ENCODE measurements around the gene ABI2.
"Not testable (repeated sequence)": the region's sequence is repeated elsewhere in the genome, so short reads cannot be mapped to it uniquely, and the experiment has no call there.

Gene ABI2

DNA sequence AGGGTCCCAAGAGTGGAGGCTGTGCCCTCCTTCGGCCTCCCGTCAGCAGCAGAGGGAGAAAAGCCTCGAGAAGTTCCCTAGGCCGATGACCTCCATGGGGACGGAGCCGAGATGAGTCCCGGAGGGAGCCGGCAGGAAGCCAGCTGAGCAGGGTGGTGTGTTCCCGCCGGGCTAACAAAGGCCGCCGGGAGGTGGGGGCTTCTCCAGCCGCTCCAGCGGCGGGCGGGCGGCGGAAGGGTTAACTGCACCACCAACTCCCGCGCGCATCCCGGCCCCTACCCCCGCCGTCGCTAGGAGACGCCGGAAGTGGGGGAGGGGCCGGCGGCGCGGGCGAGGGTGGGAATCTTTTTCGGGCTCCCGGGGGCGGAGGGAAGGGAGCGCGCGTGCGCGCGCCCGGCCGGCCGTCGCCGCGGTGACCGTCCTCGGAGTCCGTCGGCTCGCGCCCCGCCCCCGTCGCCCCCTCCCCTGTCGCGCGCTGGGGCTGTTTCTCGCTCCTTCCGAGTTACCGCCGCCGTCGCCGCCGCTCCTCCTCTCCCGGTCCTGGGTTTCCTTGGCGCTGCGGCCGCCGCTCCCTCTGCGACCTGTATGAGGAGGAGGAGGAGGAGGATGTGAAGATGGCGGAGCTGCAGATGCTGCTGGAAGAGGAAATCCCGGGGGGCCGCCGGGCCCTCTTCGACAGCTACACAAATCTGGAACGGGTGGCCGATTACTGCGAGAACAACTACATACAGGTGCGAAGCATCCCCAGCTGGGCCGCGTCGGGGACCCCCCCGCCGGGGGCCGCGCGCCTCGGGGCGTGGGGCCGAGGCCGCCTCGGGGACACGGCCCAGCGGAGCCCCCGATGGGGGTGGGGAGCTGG, at the start of gene ABI2:
TSS of gene ABI2 (plus strand) at position 494 of the 859 bp plus-strand sequence. CDS start at position 615, 121 bp downstream.
- peak; percentile 96 for DNase-seq

DNA sequence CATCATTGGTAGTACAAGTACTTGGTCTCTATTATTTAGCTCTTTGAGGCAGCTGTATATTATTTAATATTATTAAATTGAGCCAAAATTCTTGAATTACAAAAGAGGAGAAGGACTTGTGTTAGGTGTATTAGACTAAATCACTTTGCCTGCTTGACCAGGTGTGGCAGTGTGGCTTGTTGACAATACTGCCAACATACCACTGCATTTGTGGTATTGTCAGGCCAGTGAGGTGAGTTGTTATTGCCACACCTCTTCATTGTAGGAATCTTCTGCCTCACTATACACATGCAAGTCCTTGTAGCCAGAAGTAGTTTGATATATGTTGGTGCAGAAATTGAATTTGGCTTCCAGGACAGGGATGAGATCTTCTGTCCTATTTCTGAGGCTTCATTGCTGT, 48.9 kb upstream of the ABI2 start:
- DNase-seq: no peak

DNA sequence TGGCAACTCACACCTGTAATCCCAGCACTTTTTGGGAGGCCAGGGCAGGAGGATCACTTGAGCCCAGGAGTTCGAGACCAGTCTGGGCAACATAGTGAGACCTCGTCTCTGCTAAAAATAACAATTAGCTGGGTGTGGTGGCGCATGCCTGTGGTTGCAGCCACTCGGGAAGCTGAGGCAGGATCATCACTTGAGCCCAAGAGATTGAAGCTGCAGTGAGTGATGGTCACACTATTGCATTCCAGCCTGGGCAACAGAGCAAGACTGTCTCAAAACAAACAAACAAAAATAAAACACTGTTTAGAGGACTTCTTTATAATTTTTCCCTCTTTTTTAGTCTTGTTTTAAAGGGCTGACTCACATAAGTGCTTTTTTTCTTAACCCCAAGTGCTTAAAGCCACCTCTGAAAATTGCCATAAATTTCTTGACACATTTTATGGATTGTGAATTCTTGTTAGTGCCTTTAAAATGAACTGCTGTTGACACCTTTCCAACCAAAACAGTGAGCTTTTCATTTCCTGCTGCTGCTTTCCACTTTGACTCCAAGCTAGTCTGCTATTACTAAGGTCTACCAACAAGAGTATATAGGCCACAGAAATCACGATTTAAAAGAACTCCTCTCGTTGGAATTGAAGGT, 47.6 kb upstream of the ABI2 start:
- no peak for DNase-seq

DNA sequence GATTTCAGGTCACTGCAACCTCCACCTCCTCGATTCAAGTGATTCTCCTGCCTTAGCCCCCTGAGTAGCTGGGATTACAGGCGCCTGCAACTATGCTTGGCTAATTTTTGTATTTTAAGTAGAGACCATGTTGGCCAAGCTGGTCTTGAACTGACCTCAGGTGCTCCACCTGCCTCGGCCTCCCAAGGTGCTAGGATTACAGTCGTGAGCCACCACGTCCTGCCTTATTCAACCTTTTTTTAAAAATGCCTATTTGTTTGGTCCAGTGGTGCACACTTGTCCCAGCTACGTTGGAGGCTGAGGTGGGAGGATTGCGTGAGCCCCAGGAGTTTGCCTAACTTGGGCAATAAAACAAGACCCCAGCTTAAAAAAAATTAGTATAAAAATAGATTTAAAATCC, 46.1 kb upstream of the ABI2 start:
- DNase-seq: no peak

DNA sequence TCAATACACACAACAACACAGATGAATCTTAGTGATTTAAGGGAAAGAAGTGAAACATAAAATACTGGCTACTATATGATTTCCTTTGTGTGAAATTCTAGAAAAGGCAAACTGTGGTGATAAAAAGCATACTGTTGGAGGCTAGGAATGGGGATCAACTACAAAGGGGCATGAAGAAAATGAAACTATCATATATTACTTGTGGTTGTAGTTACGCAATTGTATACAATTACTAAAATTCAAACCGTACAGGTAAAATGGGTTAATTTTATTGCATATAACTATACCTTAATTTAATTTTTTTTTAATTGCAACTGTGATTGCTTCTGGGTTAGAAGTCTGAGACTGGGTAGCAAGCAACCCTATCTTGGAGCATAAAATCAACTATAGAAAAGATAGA, 41.7 kb upstream of the ABI2 start:
- DNase-seq: no peak

DNA sequence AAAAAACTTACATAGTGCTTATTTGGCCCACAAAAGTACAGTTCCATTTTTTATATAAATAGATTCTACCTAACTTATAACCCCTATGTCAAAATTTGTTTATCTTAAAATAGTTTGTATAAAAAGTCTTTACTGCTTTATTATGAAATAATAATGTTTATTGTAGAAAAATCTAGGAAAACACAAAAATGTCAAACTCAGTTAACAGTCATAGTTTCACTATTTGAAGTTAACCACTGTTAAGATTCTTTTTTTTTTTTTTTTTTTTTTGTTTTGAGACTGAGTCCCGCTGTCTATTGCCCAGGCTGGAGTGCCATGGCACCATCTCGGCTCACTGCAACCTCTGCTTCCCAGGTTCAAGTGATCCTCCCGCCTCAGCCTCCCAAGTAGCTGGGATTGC, 26.5 kb upstream of the ABI2 start:
- no peak for DNase-seq

DNA sequence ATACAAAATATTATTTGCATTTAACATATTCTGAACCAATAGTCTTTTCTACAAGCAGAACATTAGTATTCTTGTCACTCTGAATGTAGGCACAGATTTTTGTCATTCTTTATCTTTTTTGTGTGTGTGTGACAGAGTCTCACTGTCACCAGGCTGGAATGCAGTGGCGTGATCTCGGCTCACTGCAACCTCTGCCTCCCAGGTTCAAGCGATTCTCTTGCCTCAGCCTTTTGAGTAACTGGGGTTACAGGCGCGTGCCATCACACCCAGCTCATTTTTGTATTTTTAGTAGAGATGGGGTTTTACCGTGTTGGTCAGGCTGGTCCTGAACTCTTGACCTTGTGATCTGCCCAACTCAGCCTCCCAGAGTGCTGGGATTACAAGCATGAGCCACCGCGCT, 25.6 kb upstream of the ABI2 start:
- DNase-seq: not testable (repeated sequence)

DNA sequence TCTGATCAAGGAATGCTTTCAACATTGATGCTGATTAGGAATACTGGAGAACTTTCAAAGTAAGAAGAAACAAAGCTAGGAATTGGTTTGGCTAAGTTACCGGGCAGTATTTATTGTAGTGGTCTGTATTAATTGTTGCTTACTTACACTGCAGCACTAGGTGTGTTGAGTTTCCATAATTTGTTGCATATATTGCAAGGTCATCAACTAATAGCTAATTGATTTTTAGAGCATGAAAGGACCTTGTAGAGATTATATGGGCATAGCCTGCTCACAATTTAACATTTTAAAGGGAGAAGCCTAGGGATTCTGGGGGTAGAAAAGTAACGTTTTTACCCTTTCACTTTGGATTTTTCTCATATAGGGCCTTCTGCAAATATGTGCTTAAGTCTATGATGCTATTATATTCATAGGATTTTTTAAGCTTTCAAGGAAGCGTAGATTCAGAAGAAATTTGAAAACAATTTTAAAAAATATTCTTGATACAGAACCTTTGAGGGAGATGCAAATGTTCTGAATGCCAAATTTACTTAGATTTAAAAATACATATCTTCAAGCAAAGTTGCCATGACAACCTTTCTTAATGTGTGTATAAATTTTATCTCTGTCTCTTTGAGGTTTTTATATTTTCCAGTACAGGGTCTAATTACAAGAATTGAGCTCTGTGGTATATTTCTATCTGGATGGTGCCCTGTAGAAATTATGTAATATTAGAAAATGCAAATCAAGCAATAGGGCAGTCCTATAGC, 17.3 kb upstream of the ABI2 start:
- no peak for DNase-seq

DNA sequence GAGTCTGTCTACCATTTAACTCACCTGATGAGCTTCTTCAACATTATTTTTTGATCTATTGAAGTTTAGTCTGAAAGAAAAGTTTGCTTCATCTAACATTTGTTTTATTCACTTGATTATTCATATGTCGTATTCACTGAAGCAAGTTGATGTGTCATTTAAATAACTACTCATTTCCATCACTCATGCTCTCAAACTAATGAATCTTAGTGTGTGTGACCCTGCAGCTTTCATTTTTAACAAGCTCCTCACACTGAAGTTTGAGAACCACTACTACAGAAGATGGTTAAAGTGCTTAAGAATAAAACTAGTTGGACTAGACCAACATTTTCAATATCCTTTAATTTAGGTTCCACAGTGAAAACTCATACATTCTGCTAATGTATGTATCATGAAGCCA, 1.8 kb upstream of the ABI2 start:
- no peak for DNase-seq

DNA sequence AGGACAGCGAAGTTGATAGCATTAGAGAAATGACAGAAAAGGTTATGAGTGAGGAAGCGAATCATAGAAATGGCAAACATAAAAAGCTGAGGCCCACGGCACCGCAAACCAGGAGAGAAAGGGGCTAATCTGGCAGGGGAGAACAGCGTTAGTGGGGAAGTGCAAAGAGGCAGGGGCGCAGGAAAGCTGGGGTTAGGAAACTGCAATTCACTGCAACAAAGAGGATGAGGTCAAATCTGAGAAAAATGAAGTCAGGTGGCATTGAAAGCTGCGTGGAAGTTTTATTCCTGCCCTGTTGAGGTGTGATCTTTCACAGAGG, 653 bp upstream of the ABI2 start:
- DNase-seq: peak; percentile 92

DNA sequence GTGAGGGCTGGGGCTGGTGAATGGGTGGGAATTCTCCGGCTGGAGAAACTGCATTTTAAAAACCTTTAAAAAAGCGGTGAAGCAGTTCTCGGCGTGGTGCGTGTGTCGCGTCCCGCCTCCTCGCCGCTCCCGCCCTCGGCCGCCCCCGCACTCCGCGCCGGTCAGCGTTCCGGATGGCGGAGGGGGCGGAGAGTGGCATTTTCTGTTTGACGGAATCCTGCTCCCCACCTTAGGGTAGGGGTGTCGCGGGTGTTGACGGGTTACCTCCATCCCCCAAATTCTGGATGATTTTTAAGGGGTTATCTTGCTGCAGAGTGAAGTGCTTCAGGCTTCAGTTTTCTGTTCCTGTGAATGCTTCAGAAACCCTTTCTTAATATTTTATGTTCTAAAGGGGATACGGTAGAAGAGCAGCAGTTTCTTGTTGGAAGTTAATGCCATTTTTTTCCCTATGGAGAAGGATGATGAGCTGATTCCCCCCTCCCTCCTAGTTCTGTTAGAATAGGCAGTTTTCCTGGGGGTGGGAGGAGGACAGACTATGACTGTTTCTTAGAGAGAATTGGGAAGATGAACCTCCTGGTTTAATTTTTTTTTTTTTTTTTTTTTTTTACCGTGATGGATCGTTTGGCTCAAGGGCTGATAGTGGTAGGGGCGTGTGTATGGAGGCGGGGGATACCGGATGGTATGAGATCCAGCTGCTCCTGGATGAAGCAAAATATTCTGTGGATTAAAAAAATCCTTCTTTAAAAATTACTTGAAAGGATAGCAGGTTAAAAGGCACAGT, 756 bp downstream of the ABI2 start:
- DNase-seq: peak; percentile 83

DNA sequence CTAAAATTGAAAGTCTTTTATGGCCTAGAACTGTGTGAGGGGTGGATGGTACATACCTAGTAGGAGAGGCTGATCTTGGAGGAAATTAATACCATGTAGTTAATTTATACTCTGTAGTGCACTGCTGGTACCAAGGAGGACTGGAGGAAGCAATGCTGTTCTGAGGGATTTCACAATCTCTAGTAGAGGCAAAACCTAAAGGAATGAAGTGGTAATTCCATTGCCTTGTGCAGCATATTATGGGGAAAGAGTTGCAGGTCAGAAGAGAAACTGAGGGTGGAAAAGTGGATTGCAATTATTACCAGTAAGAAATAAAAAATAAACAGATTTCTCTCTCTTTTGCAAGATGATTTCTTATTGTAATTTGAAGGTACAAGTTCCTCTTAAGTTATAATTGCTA, 2.2 kb downstream of the ABI2 start:
- DNase-seq: no peak

DNA sequence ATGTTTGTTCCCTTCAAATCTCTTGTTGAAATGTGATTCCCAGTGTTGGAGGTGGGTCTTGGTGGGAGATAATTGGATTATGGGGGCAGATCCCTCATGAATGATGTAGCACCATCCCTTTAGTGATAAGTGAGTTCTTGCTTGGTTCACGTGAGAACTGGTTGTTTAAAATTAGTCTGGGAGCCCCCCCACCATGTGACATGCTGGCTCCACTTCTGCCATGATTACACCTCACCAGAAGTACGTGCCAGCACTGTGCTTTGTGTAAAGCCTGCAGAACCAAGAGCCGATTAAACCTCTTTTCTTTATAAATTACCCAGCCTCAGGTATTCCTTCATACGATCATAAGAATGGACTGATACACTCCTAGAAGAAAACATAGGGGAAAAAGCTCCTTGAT, 10.1 kb downstream of the ABI2 start:
- DNase-seq: no peak

DNA sequence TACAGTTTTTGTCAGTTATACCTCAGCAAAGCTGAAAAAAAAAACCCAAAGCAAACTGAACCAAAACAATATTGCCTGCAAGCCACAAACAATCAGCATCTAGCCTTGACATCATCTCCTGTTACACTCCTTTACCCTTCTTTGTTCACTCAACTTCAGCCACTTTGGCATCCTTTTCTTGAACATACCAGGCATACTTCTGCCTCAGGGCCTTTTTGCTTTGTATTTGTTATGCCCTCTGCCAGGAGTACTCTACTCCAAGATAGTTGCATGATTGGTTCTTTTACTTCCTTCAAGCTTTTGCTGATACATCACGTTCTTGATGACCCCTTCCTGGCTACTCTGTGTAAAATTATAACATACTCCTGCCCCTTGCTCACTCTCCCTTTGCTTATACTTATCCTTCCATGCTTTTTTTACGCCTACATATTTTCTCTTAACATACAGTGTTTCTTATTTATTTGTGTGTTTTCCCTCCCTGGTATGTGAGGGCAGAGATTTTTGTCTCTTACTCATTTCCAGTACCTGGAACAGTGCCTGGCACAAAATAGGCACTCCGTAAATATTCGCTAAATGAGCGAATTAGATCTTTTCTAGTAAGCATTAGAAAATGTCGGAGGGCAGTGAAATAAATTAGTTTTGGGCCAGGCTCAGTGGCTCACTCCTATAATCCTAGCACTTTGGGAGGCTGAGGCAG, 12.7 kb downstream of the ABI2 start:
- DNase-seq: no peak

DNA sequence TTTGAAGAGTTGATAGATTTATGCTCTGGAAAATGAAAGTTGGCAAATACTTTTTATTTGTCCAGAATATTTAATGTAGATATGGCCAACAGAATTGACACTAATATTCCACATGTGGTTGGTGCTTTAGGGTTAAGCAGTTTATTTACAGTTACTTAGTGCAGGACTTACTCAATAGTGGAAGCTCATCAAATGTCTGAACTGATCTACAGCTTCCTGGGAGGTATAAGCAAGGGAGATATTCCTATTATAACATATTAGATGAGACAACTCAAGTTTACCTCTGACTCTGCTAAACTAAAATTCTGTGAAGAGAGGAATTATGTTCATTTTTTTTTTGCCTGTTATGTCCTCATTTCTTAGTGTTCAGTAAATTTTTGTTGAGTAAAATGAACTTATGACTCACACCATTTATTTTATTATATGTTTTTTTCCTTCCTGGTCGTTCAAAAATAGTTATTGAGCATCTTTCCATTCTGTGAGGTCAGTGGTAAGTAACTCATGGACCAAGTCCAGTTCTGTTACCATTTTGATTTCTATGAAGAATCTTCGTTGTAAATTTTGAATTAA, 13.6 kb downstream of the ABI2 start:
- no peak for DNase-seq

DNA sequence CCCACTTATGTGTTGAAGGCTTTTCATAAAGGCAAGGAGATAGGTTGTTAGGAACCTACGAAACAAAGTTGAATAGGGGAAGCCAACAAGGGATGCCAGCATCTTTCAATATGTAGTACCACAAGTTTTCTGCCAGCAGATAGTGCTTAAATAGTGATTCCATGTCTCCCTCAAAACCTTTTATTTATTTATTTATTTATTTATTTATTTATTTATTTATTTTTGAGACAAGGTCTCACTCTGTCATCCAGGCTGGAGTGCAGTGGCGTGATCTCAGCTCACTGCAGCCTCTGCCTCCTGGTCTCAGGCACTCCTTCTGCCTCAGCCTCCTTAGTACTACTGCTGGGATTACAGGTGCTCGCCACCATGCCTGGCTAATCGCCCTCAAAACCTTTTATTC, 14.2 kb downstream of the ABI2 start:
- DNase-seq: not testable (repeated sequence)

DNA sequence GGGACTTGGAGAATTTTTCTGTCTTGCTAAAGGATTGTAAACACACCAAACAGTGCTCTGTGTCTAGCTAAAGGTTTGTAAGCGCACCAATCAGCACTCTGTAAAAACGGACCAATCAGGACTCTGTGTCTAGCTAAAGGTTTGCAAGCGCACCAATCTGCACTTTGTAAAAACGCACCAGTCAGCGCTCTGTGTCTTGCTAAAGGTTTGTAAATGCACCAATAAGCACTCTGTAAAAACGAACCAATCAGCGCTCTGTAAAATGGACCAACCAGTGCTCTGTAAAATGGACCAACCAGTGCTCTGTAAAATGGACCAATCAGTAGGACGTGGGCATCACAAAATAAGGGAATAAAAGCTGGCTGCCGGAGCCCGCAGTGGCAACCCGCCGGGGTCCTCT, 16.5 kb downstream of the ABI2 start:
- DNase-seq: no peak

DNA sequence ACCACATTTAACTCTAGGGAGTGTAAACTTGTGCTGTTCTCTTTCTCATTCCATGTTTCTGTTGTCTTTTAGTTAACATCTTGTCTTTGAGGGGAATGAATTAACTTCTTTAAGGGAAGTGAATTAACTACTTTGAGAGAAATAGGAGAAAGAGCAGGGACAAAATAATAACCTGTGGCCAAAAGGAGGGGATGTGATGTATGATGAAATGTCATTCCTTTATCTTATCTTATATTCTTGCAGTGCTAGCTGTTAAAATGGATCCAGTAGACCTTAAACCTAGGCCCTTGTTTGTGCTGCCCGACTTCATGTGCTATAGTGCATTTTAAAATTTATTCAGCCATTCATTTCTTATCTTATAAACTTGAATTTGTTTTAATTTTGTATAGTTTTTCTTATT, 18.4 kb downstream of the ABI2 start:
- no peak for DNase-seq

DNA sequence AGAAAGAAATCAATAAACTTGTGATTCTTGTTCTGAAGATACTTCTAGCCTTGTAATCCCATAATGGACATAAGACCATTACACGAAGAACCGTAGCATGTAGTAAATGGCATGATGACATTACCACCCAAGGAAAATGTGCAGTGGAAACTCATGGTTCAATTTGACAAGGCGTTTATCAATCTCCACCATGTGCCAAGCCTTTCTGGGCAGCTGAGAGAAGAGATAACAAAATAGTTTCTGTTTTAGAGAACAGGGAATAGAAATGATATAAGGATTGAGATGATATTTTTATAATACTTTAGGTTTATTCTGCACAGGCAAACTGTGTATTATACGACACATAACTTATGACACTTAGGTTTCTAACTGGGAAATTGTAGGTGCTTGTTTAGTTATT, 19.2 kb downstream of the ABI2 start:
- DNase-seq: no peak

DNA sequence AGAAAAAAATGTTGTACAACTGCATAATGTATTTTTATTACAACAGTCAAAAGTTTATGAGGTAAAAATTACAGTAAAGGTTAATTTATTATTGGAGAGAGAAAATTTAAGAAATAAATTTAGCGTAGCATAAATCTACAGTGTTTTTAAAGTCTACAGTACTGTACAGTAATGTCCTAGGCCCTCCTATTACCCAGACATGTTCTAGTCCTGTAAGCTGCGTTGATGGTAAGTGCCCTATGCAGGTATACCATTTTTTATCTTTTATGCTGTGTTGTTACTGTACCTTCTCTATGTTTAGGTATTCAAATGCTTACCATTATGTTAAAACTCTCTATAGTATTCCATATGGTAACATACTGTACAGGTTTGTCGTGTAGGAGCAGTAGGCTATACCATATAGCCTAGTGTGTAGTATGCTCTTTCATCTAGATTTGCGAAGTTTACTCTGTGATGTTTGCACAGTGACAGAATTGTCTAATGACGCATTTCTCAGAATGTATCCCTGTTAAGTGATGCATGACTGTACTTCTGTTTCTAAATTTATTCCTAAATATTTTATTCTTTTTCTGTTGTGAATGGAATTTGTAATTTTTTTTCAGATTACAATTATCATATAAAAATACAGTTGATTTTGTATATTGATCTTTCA, 24.5 kb downstream of the ABI2 start:
- no peak for DNase-seq

DNA sequence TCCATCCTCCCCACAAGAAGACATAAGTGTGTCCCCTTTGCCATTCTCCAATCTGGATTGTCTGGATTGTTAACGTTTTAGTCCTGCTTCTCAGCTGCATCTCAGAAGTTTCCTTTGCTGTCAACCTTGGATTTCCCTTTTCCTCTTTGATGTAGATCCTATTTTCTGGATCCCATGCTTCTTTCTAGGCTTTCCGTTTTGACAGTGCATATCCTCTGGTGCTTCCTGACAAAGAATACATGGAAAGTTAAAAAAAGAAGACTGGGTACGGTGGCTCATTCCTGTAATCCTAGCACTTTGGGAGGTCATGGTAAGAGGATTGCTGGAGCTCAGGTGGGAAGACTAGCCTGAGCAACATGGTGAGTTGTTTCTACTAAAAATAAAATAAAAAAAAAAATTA, 26.8 kb downstream of the ABI2 start:
- no peak for DNase-seq

DNA sequence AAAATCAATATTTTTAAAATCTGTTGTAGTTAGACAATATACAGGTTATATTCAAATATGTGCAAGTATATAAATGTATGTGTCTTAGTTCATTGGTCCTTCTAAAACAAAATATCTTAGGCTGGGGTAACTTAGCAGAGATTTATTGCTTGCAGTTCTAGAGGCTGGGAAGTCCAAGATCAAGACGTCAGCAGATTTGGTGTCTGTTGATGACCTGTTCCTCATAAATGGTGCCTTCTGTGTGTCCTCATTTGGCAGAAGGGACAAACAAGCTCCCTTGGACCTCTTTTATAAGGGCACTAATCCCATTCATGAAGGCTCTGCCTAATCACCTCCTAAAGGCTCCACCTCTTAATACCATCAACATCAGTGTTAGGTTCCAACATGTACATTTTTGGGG, 31.3 kb downstream of the ABI2 start:
- no peak for DNase-seq
